Effector memory CD4-positive, alpha-beta T cell (primary cell): ENCODE measurements around the gene ATXN1L.

Source experiments
- DNase-seq, 3 donors: peaks; one replicate each; pipeline ENCODE4 v3.0.0-alpha.2; 2020
- H3K27ac ChIP-seq: 2 replicates; pipeline ENCODE4 v1.7.0; 2013; ENCODE audit warnings: mild to moderate bottlenecking, low read length, moderate library complexity; ENCODE audit not compliant: insufficient read depth, poor library complexity, severe bottlenecking
- H3K27me3 ChIP-seq: replicated peaks from 2 replicates; pipeline ENCODE4 v1.7.0; 2013; ENCODE audit warnings: mild to moderate bottlenecking, low read length; ENCODE audit not compliant: insufficient read depth, control insufficient read depth, poor library complexity, severe bottlenecking
- H3K36me3 ChIP-seq: 2 replicates; pipeline ENCODE4 v1.7.0; 2013; ENCODE audit warnings: mild to moderate bottlenecking, low read length, moderate library complexity; ENCODE audit not compliant: control insufficient read depth, insufficient read depth
- H3K4me1 ChIP-seq: 2 replicates; pipeline ENCODE4 v1.7.0; 2013; ENCODE audit warnings: low read length, mild to moderate bottlenecking; ENCODE audit not compliant: control insufficient read depth, insufficient read depth, poor library complexity, severe bottlenecking
- H3K4me3 ChIP-seq: 2 replicates; pipeline ENCODE4 v1.7.0; 2013; ENCODE audit warnings: low read length, low read depth, mild to moderate bottlenecking; ENCODE audit not compliant: insufficient read depth, poor library complexity, severe bottlenecking
- H3K9me3 ChIP-seq: 2 replicates; pipeline ENCODE4 v1.7.0; 2013; ENCODE audit warnings: mild to moderate bottlenecking, low read length, moderate library complexity; ENCODE audit not compliant: control insufficient read depth

The ATXN1L gene

GRCh38 chr16:71885261-71885650, 39.5 kb downstream of the ATXN1L start:
- H3K27me3 ChIP-seq: no peaks in the 10 kb centered on the region
- no peak for DNase-seq
- H3K4me1 ChIP-seq: peaks cover 16% of the 10 kb centered on the region
- no peak overlapping the region for H3K4me3 ChIP-seq
- H3K9me3 ChIP-seq: no peaks in the 10 kb centered on the region
- no peak overlapping the region for H3K27ac ChIP-seq
- no peaks in the 10 kb centered on the region for H3K36me3 ChIP-seq

GRCh38 chr16:71889147-71889546, 43.4 kb downstream of the ATXN1L start:
- no peaks in the 10 kb centered on the region for H3K27me3 ChIP-seq
- H3K4me3 ChIP-seq: no peak overlapping the region
- H3K4me1 ChIP-seq: no peaks in the 10 kb centered on the region
- no peak for DNase-seq
- H3K27ac ChIP-seq: no peak overlapping the region
- no peaks in the 10 kb centered on the region for H3K36me3 ChIP-seq
- no peaks in the 10 kb centered on the region for H3K9me3 ChIP-seq

GRCh38 chr16:71893888-71894228, 48.1 kb downstream of the ATXN1L start:
- Histone ChIP-seq H3K4me1 (peaks cover 20% of the 10 kb centered on the region), H3K27me3 (no peaks in the 10 kb centered on the region), H3K27ac (peak overlapping the region; percentile 97), H3K36me3 (no peaks in the 10 kb centered on the region), H3K4me3 (peak overlapping the region; percentile 98), H3K9me3 (no peaks in the 10 kb centered on the region)
- DNase-seq: no peak

- Histone ChIP-seq H3K36me3 (no peaks in the 10 kb centered on the region), H3K4me1 (peaks cover 25% of the 10 kb centered on the region), H3K9me3 (no peaks in the 10 kb centered on the region), H3K27ac (peak overlapping the region; percentile 97), H3K4me3 (peak overlapping the region; percentile 98), H3K27me3 (no peaks in the 10 kb centered on the region)
- DNase-seq: peak; percentile 13 to 36 (median 32)
These were observed 48.6 kb downstream of the ATXN1L start for GRCh38 chr16:71894229-71894920.

DNA sequence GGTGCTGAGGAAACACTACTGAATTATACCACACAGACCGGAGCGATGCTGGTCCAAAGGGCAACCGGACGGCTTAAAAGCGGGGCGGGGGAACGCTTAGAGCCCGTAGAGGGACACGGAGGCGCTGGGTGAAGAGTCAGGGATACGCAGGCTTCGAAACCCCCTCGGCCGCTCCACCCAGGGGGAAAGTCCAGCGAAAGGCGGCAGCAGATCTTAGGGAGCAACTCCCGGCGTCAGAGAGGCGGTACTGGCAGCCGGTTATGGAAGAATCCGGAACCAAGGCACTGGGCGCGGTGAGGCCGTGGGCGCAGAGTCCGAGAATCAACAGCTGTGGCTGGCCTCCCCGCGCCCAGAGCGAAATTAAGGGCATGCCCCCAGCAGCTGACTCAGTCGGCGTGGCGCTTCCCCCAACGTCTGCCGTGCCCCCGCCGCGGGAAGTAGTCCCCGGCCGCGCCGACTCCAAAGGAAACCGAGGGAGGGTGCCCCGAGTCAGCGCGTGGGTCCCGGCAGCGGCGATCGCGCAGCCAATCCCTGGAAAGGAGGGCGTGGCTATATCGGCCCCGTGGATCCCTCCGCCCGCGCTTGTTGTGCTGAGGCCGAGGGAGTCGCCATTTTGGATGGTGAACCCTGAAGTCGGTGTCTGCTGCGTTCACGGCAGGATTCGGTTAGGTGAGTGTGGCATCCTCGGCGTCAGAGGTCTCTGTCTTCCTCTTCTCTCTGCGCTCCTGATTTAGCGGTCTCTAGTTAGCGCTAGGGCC, 49.3 kb downstream of the ATXN1L start, which contains the start of gene IST1:
Gene IST1, plus strand, starts transcription at position 611 of the 758 bp plus-strand sequence. CDS start 20,110 bp downstream, outside the sequence.
- Histone ChIP-seq H3K27me3 (no peaks in the 10 kb centered on the region), H3K9me3 (no peaks in the 10 kb centered on the region), H3K4me1 (peaks cover 28% of the 10 kb centered on the region), H3K36me3 (no peaks in the 10 kb centered on the region), H3K4me3 (peak within 1 kb of the TSS; percentile 98), H3K27ac (peak within 1 kb of the TSS; percentile 97)
- peak; percentile 96 to 97 (median 97) for DNase-seq

DNA sequence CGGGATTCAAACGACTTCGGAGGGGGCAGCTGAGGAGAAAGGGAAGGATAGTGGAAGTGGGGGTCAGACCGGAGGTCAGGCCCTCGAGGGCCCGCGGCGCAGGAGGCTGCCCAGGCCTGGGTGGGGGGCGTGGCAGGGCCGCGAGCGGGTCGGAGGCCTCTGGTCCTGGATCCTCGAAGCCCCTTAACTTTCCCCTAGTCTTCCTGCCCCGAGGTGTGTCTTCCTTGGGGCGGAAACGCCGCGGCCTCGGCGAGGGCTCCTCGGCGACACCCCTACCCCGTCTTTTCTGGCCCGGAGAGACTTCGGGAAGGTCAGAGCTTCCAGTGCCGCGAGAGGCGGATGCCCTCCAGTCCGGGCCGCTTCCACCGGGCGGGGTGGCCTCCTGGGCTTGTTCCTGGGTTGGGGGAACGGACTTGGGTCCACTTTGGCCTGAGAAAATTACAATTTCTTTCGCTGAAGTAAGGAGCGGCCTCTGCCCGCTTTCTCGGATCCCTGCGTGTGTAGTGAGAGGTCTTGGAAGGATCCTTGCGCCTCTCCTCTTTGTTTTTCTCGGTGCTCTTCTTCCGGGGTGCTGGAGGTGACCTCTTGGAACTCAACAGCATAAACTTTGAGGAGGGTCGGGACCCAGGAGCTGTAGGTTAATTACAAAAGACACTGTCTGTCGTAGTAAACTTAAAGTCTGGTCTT, 50.0 kb downstream of the ATXN1L start:
- no peaks in the 10 kb centered on the region for H3K9me3 ChIP-seq
- DNase-seq: peak in 1 of 3 donors; percentile 10
- peak overlapping the region; percentile 98 for H3K4me3 ChIP-seq
- H3K27me3 ChIP-seq: no peaks in the 10 kb centered on the region
- peak overlapping the region; percentile 97 for H3K27ac ChIP-seq
- H3K36me3 ChIP-seq: no peaks in the 10 kb centered on the region
- peaks cover 31% of the 10 kb centered on the region for H3K4me1 ChIP-seq

- H3K4me3 ChIP-seq: peak overlapping the region; percentile 98
- H3K27ac ChIP-seq: peak overlapping the region; percentile 97
- peaks cover 33% of the 10 kb centered on the region for H3K4me1 ChIP-seq
- no peaks in the 10 kb centered on the region for H3K36me3 ChIP-seq
- no peak for DNase-seq
- H3K27me3 ChIP-seq: no peaks in the 10 kb centered on the region
- no peaks in the 10 kb centered on the region for H3K9me3 ChIP-seq
These were observed 51.1 kb downstream of the ATXN1L start for GRCh38 chr16:71896764-71897368.

GRCh38 chr16:71899171-71899570, 53.4 kb downstream of the ATXN1L start:
- Histone ChIP-seq H3K4me3 (no peak overlapping the region), H3K27me3 (no peaks in the 10 kb centered on the region), H3K36me3 (no peaks in the 10 kb centered on the region), H3K4me1 (peaks cover 33% of the 10 kb centered on the region), H3K9me3 (no peaks in the 10 kb centered on the region), H3K27ac (no peak overlapping the region)
- no peak for DNase-seq

- H3K27ac ChIP-seq: no peak overlapping the region
- peaks cover 29% of the 10 kb centered on the region for H3K4me1 ChIP-seq
- no peaks in the 10 kb centered on the region for H3K27me3 ChIP-seq
- H3K4me3 ChIP-seq: no peak overlapping the region
- H3K36me3 ChIP-seq: no peaks in the 10 kb centered on the region
- H3K9me3 ChIP-seq: no peaks in the 10 kb centered on the region
- DNase-seq: no peak
These were observed 57.0 kb downstream of the ATXN1L start for GRCh38 chr16:71902656-71903365.
